PFSK-1 (cell line): Measurements from ENCODE around the gene ULK4.

ENCODE experiments used
- POLR2AphosphoS5 ChIP-seq: IDR thresholded peaks from 2 replicates; pipeline ENCODE4 v1.6.1; 2012; ENCODE audit warnings: low read depth, mild to moderate bottlenecking, control low read depth, low read length, moderate library complexity
- SIN3A ChIP-seq: IDR thresholded peaks from 2 replicates; pipeline ENCODE4 v1.6.1; 2012; ENCODE audit warnings: mild to moderate bottlenecking, low read length, moderate library complexity, borderline replicate concordance; ENCODE audit not compliant: insufficient read depth
- TAF1 ChIP-seq: IDR thresholded peaks from 2 replicates; pipeline ENCODE4 v1.6.1; 2012; ENCODE audit warnings: low read length, control low read depth, borderline replicate concordance; ENCODE audit not compliant: insufficient read depth

- no peak for TF ChIP-seq POLR2AphosphoS5
- TF ChIP-seq TAF1 = no peak
- TF ChIP-seq SIN3A = no peak
Measured at GRCh38 chr3:42005401-42005800, 43.5 kb upstream of the ULK4 start.
